SK-N-SH treated with all-trans-retinoic acid at 6 μM for 48 hours (cell line): ENCODE data around the gene SCAF8.

Experiments used
- ATAC-seq: fragments of 200-7000 bp; cut with Tn5 transposase; 3 replicates; pipeline ENCODE4 v1.9.1; 2020; ENCODE audit warnings: mild to moderate bottlenecking, moderate library complexity
- ARNTL ChIP-seq: fragments of 450-650 bp; formaldehyde crosslinking; IDR thresholded peaks from 2 replicates; pipeline ENCODE4 v1.5.0; 2020; ENCODE audit warnings: low read depth, mild to moderate bottlenecking, moderate library complexity, borderline replicate concordance
- BACH2 ChIP-seq: fragments of 250-450 bp; sonication (Bioruptor Pico); IDR thresholded peaks from 2 replicates; pipeline ENCODE4 v1.9.0; 2021; ENCODE audit warnings: mild to moderate bottlenecking, borderline replicate concordance
- GLIS3 ChIP-seq: fragments of 250-450 bp; sonication (Bioruptor Pico); IDR thresholded peaks from 2 replicates; pipeline ENCODE4 v1.5.0; 2020; ENCODE audit warnings: mild to moderate bottlenecking, moderate library complexity
- OSR1 ChIP-seq: fragments of 250-450 bp; sonication (Bioruptor Pico); IDR thresholded peaks from 2 replicates; pipeline ENCODE4 v1.8.0; 2022; ENCODE audit warnings: moderate library complexity, mild to moderate bottlenecking, inconsistent platforms
- PATZ1 ChIP-seq: fragments of 250-450 bp; sonication (Bioruptor Pico); IDR thresholded peaks from 2 replicates; pipeline ENCODE4 v1.8.0; 2020; ENCODE audit warnings: mild to moderate bottlenecking, moderate library complexity, borderline replicate concordance
- POU6F1 ChIP-seq: fragments of 250-450 bp; sonication (Bioruptor Pico); IDR thresholded peaks from 2 replicates; pipeline ENCODE4 v1.8.0; 2021; ENCODE audit warnings: low read depth, mild to moderate bottlenecking, moderate library complexity, borderline replicate concordance
- PPARA ChIP-seq: fragments of 250-450 bp; sonication (Bioruptor Pico); IDR thresholded peaks from 2 replicates; pipeline ENCODE4 v1.5.0; 2020; ENCODE audit warnings: mild to moderate bottlenecking, borderline replicate concordance
- RARB ChIP-seq: fragments of 250-450 bp; sonication (Bioruptor Pico); IDR thresholded peaks from 2 replicates; pipeline ENCODE4 v1.8.0; 2021; ENCODE audit warnings: mild to moderate bottlenecking, moderate library complexity
- SNAI2 ChIP-seq: fragments of 250-450 bp; sonication (Bioruptor Pico); IDR thresholded peaks from 2 replicates; pipeline ENCODE4 v1.5.0; 2020; ENCODE audit warnings: mild to moderate bottlenecking, moderate library complexity
- TCF4 ChIP-seq: fragments of 250-450 bp; sonication (Bioruptor Pico); IDR thresholded peaks from 2 replicates; pipeline ENCODE4 v1.8.0; 2021; ENCODE audit warnings: mild to moderate bottlenecking, moderate library complexity, borderline replicate concordance
- ZC3H10 ChIP-seq: fragments of 250-450 bp; sonication (Bioruptor Pico); IDR thresholded peaks from 2 replicates; pipeline ENCODE4 v1.5.1; 2021; ENCODE audit warnings: mild to moderate bottlenecking, moderate library complexity
- ZFP30 ChIP-seq: fragments of 450-650 bp; formaldehyde crosslinking; IDR thresholded peaks from 2 replicates; pipeline ENCODE4 v1.5.0; 2022; ENCODE audit warnings: mild to moderate bottlenecking, moderate library complexity
- ZNF565 ChIP-seq: fragments of 450-650 bp; formaldehyde crosslinking; conservative IDR thresholded peaks from 2 replicates; pipeline ENCODE4 v1.5.0; 2020; ENCODE audit warnings: low read depth, mild to moderate bottlenecking, moderate library complexity
- ZNF70 ChIP-seq: fragments of 450-650 bp; formaldehyde crosslinking; IDR thresholded peaks from 2 replicates; pipeline ENCODE4 v1.5.0; 2020; ENCODE audit warnings: mild to moderate bottlenecking, moderate library complexity
- ZNF8 ChIP-seq: fragments of 450-650 bp; formaldehyde crosslinking; IDR thresholded peaks from 2 replicates; pipeline ENCODE4 v1.5.0; 2020; ENCODE audit warnings: mild to moderate bottlenecking, moderate library complexity
- TF ChIP-seq, protein P1 (sequence below): fragments of 250-450 bp; sonication (Bioruptor Pico); IDR thresholded peaks from 2 replicates; pipeline ENCODE4 v1.5.1; 2020; ENCODE audit warnings: low read depth, mild to moderate bottlenecking, moderate library complexity
- TF ChIP-seq, protein P2 (sequence below): fragments of 250-450 bp; sonication (Bioruptor Pico); IDR thresholded peaks from 2 replicates; pipeline ENCODE4 v1.5.1; 2021; ENCODE audit warnings: mild to moderate bottlenecking, moderate library complexity

SCAF8 gene, protein sequence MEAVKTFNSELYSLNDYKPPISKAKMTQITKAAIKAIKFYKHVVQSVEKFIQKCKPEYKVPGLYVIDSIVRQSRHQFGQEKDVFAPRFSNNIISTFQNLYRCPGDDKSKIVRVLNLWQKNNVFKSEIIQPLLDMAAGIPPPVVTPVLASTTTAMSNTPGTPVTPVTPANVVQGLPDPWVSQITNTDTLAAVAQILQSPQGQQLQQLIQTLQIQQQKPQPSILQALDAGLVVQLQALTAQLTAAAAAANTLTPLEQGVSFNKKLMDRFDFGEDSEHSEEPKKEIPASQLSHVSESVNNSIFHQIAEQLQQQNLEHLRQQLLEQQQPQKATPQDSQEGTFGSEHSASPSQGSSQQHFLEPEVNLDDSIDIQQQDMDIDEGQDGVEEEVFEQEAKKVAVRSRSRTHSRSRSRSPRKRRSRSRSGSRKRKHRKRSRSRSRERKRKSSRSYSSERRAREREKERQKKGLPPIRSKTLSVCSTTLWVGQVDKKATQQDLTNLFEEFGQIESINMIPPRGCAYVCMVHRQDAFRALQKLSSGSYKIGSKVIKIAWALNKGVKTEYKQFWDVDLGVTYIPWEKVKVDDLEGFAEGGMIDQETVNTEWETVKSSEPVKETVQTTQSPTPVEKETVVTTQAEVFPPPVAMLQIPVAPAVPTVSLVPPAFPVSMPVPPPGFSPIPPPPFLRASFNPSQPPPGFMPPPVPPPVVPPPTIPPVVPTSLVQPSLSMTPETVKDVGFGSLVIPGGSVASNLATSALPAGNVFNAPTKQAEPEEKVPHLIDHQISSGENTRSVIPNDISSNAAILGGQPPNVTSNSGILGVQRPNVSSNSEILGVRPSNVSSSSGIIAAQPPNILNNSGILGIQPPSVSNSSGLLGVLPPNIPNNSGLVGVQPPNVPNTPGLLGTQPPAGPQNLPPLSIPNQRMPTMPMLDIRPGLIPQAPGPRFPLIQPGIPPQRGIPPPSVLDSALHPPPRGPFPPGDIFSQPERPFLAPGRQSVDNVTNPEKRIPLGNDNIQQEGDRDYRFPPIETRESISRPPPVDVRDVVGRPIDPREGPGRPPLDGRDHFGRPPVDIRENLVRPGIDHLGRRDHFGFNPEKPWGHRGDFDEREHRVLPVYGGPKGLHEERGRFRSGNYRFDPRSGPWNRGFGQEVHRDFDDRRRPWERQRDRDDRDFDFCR (N-terminal part only)

DNA sequence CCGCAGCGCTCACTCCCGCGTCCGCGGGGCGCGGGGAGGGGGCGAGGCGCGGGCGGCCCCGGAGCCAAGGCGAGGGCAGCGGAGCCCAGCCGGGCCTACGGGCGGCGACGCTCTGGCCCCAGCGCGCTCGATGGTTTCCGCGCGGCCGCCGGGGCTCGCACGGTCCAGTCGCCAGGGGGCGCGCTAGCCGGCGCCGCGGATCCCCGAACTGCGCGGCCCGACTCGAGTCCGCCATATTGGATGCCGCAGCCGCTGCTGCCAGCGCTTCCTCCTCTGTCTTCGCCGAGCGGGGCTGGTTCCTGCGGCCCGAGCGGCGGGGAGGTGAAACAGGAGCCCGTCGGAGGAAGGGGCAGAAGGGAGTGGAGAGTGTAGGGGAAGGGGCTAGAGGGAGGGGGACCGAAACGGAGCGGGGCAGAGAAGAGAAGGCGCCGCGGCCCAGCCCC is at the start of gene SCAF8:
Gene SCAF8, plus strand, starts transcription at position 234 of the 443 bp plus-strand sequence. CDS start 485 bp downstream, outside the sequence.
- TF ChIP-seq ZC3H10 (CRISPR knock-in tag) (no peak), GLIS3 (CRISPR knock-in tag) (0 out of 2 replicates have a peak, but pooled peaks have one; percentile 2), ZNF8 (no peak)
- ATAC-seq, result peak; percentile 81

- ATAC-seq, result peak; percentile 88
- TF ChIP-seq ZFP30 (CRISPR knock-in tag) (peak; percentile 46; the same call in 1 of the 2 replicates), ZNF8 (no peak)
These were observed 49.3 kb upstream of the SCAF8 start for GRCh38 chr6:154683756-154684523.

- TF ChIP-seq SNAI2 (CRISPR knock-in tag) (no peak), POU6F1 (CRISPR knock-in tag) (no peak), OSR1 (no peak)
- no peak for ATAC-seq
These were observed 47.1 kb upstream of the SCAF8 start for GRCh38 chr6:154686162-154686561.

DNA sequence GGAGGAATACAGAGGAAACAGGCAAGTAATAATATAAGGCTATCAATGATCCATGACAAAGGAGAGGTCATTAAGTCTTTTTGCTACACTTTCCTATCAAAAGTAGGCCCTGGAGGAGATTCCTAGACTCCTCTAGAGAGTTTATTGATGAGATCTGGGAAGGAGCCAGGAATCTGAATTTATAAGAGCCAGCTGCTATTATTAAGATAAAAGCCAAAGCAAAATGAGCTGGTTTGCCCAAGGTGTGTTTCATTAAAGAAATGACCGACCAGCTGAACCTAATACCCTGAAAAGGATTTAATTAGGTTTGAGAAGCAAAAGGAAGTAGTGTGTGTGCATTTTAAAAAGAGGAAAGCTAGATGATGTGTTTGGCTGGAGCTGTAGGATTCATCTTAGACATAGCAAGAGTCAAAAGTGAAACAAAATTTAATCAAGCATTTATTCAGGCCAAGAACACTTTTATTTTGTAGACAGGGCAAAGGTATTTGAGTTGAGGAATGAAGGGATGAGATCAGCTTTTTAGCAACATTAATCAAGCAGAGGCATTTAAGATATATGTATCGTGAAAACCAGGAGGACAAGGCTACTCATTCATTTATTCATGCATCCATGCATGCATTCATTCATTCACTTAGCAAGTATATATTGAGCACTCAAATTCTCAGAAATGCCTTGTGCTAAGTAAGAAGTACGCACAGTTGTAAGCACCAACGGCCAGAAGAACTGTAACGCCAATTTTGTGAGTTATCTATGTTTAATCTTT is 43.5 kb upstream of the SCAF8 start:
- no peak for TF ChIP-seq PATZ1
- TF ChIP-seq, protein P1, sequence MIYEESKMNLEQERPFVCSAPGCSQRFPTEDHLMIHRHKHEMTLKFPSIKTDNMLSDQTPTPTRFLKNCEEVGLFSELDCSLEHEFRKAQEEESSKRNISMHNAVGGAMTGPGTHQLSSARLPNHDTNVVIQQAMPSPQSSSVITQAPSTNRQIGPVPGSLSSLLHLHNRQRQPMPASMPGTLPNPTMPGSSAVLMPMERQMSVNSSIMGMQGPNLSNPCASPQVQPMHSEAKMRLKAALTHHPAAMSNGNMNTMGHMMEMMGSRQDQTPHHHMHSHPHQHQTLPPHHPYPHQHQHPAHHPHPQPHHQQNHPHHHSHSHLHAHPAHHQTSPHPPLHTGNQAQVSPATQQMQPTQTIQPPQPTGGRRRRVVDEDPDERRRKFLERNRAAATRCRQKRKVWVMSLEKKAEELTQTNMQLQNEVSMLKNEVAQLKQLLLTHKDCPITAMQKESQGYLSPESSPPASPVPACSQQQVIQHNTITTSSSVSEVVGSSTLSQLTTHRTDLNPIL (CRISPR knock-in tag), result no peak
- TF ChIP-seq, protein P2, sequence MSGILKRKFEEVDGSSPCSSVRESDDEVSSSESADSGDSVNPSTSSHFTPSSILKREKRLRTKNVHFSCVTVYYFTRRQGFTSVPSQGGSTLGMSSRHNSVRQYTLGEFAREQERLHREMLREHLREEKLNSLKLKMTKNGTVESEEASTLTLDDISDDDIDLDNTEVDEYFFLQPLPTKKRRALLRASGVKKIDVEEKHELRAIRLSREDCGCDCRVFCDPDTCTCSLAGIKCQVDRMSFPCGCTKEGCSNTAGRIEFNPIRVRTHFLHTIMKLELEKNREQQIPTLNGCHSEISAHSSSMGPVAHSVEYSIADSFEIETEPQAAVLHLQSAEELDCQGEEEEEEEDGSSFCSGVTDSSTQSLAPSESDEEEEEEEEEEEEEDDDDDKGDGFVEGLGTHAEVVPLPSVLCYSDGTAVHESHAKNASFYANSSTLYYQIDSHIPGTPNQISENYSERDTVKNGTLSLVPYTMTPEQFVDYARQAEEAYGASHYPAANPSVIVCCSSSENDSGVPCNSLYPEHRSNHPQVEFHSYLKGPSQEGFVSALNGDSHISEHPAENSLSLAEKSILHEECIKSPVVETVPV (CRISPR knock-in tag), result no peak
- TF ChIP-seq BACH2 (CRISPR knock-in tag), result no peak
- no peak for TF ChIP-seq ZNF70 (CRISPR knock-in tag)
- TF ChIP-seq ZFP30 (CRISPR knock-in tag), result no peak
- no peak for TF ChIP-seq TCF4 (CRISPR knock-in tag)
- TF ChIP-seq ZNF565 (CRISPR knock-in tag), result no peak
- no peak for TF ChIP-seq ZNF8
- no peak for TF ChIP-seq ARNTL
- TF ChIP-seq PPARA (CRISPR knock-in tag), result no peak
- TF ChIP-seq RARB (CRISPR knock-in tag), result no peak
- TF ChIP-seq, all 23 proteins: peak for 0
- ATAC-seq, result no peak
